Neural cell (in vitro differentiated cells): Measurements from ENCODE around the gene SPTBN2. TPM values are rescaled to one million over a fixed set of nuclear protein-coding genes. Genes with fewer than 3 reads are reported as not detected.

ENCODE experiments used
- H2AFZ ChIP-seq: fragments of 200-600, 300-800 bp; sonication (generic), shearing (Covaris generic); 2 replicates; pipeline ENCODE4 v1.6.0; 2014; ENCODE audit warnings: low read depth, mild to moderate bottlenecking, antibody characterized with exemption, low read length, moderate library complexity
- H3F3A ChIP-seq: fragments of 200-600 bp; shearing (Covaris generic); 2 replicates; pipeline ENCODE4 v1.6.1; 2016; ENCODE audit warnings: mild to moderate bottlenecking, moderate library complexity, mixed read lengths, antibody characterized with exemption, low read length; ENCODE audit not compliant: insufficient read depth, poor library complexity, severe bottlenecking
- H3K27ac ChIP-seq: fragments of 200-600, 300-800 bp; sonication (generic), shearing (Covaris generic); 2 replicates; pipeline ENCODE4 v1.5.1; 2014; ENCODE audit warnings: mild to moderate bottlenecking, low read length, moderate library complexity
- H3K27me3 ChIP-seq: fragments of 300-800, 200-600 bp; sonication (generic), shearing (Covaris generic); 2 replicates; pipeline ENCODE4 v1.6.0; 2014; ENCODE audit warnings: mild to moderate bottlenecking, low read depth, low read length, moderate library complexity; ENCODE audit not compliant: insufficient read depth
- H3K36me3 ChIP-seq: fragments of 300-800, 200-600 bp; sonication (generic), shearing (Covaris generic); 2 replicates; pipeline ENCODE4 v1.5.1; 2014; ENCODE audit warnings: mild to moderate bottlenecking, antibody characterized with exemption, low read length, moderate library complexity; ENCODE audit not compliant: insufficient read depth
- H3K4me2 ChIP-seq: fragments of 300-800, 200-600 bp; sonication (generic), shearing (Covaris generic); 2 replicates; pipeline ENCODE4 v1.6.0; 2014; ENCODE audit warnings: mild to moderate bottlenecking, low read length
- H3K4me3 ChIP-seq: fragments of 300-800, 200-600 bp; sonication (generic), shearing (Covaris generic); 2 replicates; pipeline ENCODE4 v1.5.1; 2014; ENCODE audit warnings: mild to moderate bottlenecking, low read length, moderate library complexity
- H3K79me2 ChIP-seq: fragments of 200-600 bp; shearing (Covaris generic); replicated peaks from 2 replicates; pipeline ENCODE4 v1.6.0; 2014; ENCODE audit warnings: mild to moderate bottlenecking, low read length, moderate library complexity; ENCODE audit not compliant: insufficient read depth
- H3K9ac ChIP-seq: fragments of 300-800, 200-600 bp; sonication (generic), shearing (Covaris generic); 2 replicates; pipeline ENCODE4 v1.6.1; 2016; ENCODE audit warnings: mild to moderate bottlenecking, low read length, mixed read lengths
- H3K9me2 ChIP-seq: fragments of 200-600 bp; shearing (Covaris generic); 2 replicates; pipeline ENCODE4 v1.6.1; 2016; ENCODE audit warnings: mild to moderate bottlenecking, low read length, mixed read lengths; ENCODE audit not compliant: insufficient read depth
- H3K9me3 ChIP-seq: fragments of 200-600, 300-800 bp; sonication (generic), shearing (Covaris generic); 2 replicates; pipeline ENCODE4 v1.6.1; 2016; ENCODE audit warnings: mild to moderate bottlenecking, mixed run types, low read length, moderate library complexity, mixed read lengths
- H4K20me1 ChIP-seq: fragments of 200-600 bp; shearing (Covaris generic); 2 replicates; pipeline ENCODE4 v1.6.1; 2016; ENCODE audit warnings: mild to moderate bottlenecking, mixed run types; ENCODE audit not compliant: insufficient read depth
- CTCF ChIP-seq: fragments of 450-650 bp; IDR thresholded peaks from 2 replicates; pipeline ENCODE4 v1.5.1; 2014; ENCODE audit warnings: antibody characterized with exemption, mild to moderate bottlenecking, moderate library complexity; ENCODE audit not compliant: poor library complexity, severe bottlenecking
- EP300 ChIP-seq: fragments of 450-650 bp; conservative IDR thresholded peaks from 2 replicates; pipeline ENCODE4 v1.6.1; 2014; ENCODE audit warnings: antibody characterized with exemption, mild to moderate bottlenecking, moderate library complexity; ENCODE audit not compliant: poor library complexity, severe bottlenecking
- EZH2 ChIP-seq: fragments of 200-600, 300-800 bp; shearing (Covaris generic), sonication (generic); IDR thresholded peaks from 2 replicates; pipeline ENCODE4 v1.6.1; 2014; ENCODE audit warnings: antibody characterized with exemption, low read length, borderline replicate concordance, mild to moderate bottlenecking; ENCODE audit not compliant: insufficient read depth, poor library complexity, severe bottlenecking
- MXI1 ChIP-seq: fragments of 450-650 bp; conservative IDR thresholded peaks from 2 replicates; pipeline ENCODE4 v1.6.1; 2014; ENCODE audit warnings: antibody characterized with exemption, mild to moderate bottlenecking; ENCODE audit not compliant: poor library complexity, severe bottlenecking
- POLR2AphosphoS5 ChIP-seq: IDR thresholded peaks from 2 replicates; pipeline ENCODE4 v1.6.1; 2012
- RAD21 ChIP-seq: fragments of 450-650 bp; conservative IDR thresholded peaks from 2 replicates; pipeline ENCODE4 v1.6.1; 2014; ENCODE audit warnings: antibody characterized with exemption, mild to moderate bottlenecking, moderate library complexity
- REST ChIP-seq: IDR thresholded peaks from 2 replicates; pipeline ENCODE4 v1.6.1; 2012; ENCODE audit warnings: borderline replicate concordance
- SMC3 ChIP-seq: fragments of 450-650 bp; conservative IDR thresholded peaks from 2 replicates; pipeline ENCODE4 v1.6.1; 2014; ENCODE audit warnings: antibody characterized with exemption, mild to moderate bottlenecking, moderate library complexity; ENCODE audit not compliant: poor library complexity
- TAF1 ChIP-seq: IDR thresholded peaks from 2 replicates; pipeline ENCODE4 v1.6.1; 2012; ENCODE audit warnings: low read depth
- polyA plus RNA-seq: library from polyadenylated mRNA; depleted of rRNA; stranded (reverse); fragments of >200 nt; gene quantifications from 2 replicates; pipeline ENCODE4 v1.2.3, GENCODE V29; 2014

SPTBN2 gene
- polyA plus RNA-seq, 1 donor from 2014 or later, result 159 TPM

- H4K20me1 ChIP-seq, result no peaks in the 10 kb centered on the region
- no peak overlapping the region for H3K4me2 ChIP-seq
- H3K4me3 ChIP-seq, result no peak overlapping the region
- no peaks in the 10 kb centered on the region for H3K9me3 ChIP-seq
- H3K79me2 ChIP-seq, result no peaks in the 10 kb centered on the region
- no peaks in the 10 kb centered on the region for H3K9me2 ChIP-seq
- no peaks in the 10 kb centered on the region for H3F3A ChIP-seq
- no peak overlapping the region for H3K9ac ChIP-seq
- H3K27ac ChIP-seq, result no peak overlapping the region
- TF ChIP-seq EZH2, result no peak
- TF ChIP-seq POLR2AphosphoS5, result no peak
- TF ChIP-seq EP300, result no peak
- no peak for TF ChIP-seq CTCF
- TF ChIP-seq RAD21, result no peak
- no peak for TF ChIP-seq REST
- TF ChIP-seq SMC3, result no peak
- TF ChIP-seq TAF1, result no peak
- TF ChIP-seq MXI1, result no peak
- no peak overlapping the region for H2AFZ ChIP-seq
- H3K27me3 ChIP-seq, result no peaks in the 10 kb centered on the region
- peaks cover 7% of the 10 kb centered on the region for H3K36me3 ChIP-seq
These were observed 20.9 kb downstream of the SPTBN2 start for GRCh38 chr11:66708094-66708493.

GRCh38 chr11:66707486-66707885 lies 21.5 kb downstream of the SPTBN2 start:
- no peak overlapping the region for H3K27ac ChIP-seq

GRCh38 chr11:66706989-66707388 lies 22.0 kb downstream of the SPTBN2 start:
- Histone ChIP-seq H4K20me1 (no peaks in the 10 kb centered on the region), H3K36me3 (peaks cover 7% of the 10 kb centered on the region), H3K79me2 (no peaks in the 10 kb centered on the region), H3K27ac (no peak overlapping the region), H3K9me2 (no peaks in the 10 kb centered on the region), H2AFZ (no peak overlapping the region), H3K27me3 (no peaks in the 10 kb centered on the region), H3K4me2 (no peak overlapping the region), H3K9me3 (no peaks in the 10 kb centered on the region), H3K4me3 (no peak overlapping the region), H3F3A (no peaks in the 10 kb centered on the region), H3K9ac (no peak overlapping the region)
- TF ChIP-seq TAF1, result no peak
- TF ChIP-seq RAD21, result no peak
- no peak for TF ChIP-seq SMC3
- no peak for TF ChIP-seq REST
- TF ChIP-seq POLR2AphosphoS5, result no peak
- TF ChIP-seq MXI1, result no peak
- no peak for TF ChIP-seq EZH2
- TF ChIP-seq EP300, result no peak
- TF ChIP-seq CTCF, result no peak

More at GRCh38 chr11:66707486-66707885, 21.5 kb downstream of the SPTBN2 start:
- Histone ChIP-seq H3K79me2 (no peaks in the 10 kb centered on the region), H3K9ac (no peak overlapping the region), H3K9me2 (no peaks in the 10 kb centered on the region), H3K4me2 (no peak overlapping the region), H4K20me1 (no peaks in the 10 kb centered on the region), H3K9me3 (no peaks in the 10 kb centered on the region), H3F3A (no peaks in the 10 kb centered on the region), H3K27me3 (no peaks in the 10 kb centered on the region), H3K36me3 (peaks cover 7% of the 10 kb centered on the region), H3K4me3 (no peak overlapping the region), H2AFZ (no peak overlapping the region)
- TF ChIP-seq TAF1 (no peak), RAD21 (no peak)
